HepG2 (cell line): ENCODE data around the gene DRAM1. TPM values are rescaled to one million over a fixed set of nuclear protein-coding genes. Genes with fewer than 3 reads are reported as not detected.

Experiments used
- ARID3A ChIP-seq: IDR thresholded peaks from 2 replicates; pipeline ENCODE4 v1.6.1; 2012; ENCODE audit warnings: low read depth, low read length, improper control_type of control experiment
- ATRX ChIP-seq: sonication (generic); formaldehyde crosslinking; IDR thresholded peaks from 2 replicates; pipeline ENCODE4 v1.4.0; 2020; ENCODE audit warnings: missing genetic modification reagents, borderline replicate concordance
- EEA1 ChIP-seq: sonication (generic); formaldehyde crosslinking; IDR thresholded peaks from 2 replicates; pipeline ENCODE4 v1.5.1; 2020; ENCODE audit warnings: mild to moderate bottlenecking, missing genetic modification reagents, borderline replicate concordance
- FOSL1 ChIP-seq: sonication (generic); formaldehyde crosslinking; IDR thresholded peaks from 2 replicates; pipeline ENCODE4 v1.9.0; 2021; ENCODE audit warnings: missing genetic modification reagents, borderline replicate concordance
- RXRA ChIP-seq: sonication (generic); formaldehyde crosslinking; IDR thresholded peaks from 2 replicates; pipeline ENCODE4 v1.5.1; 2020; ENCODE audit warnings: missing genetic modification reagents
- SMAD3 ChIP-seq: sonication (generic); formaldehyde crosslinking; IDR thresholded peaks from 2 replicates; pipeline ENCODE4 v1.4.0; 2020; ENCODE audit warnings: missing genetic modification reagents
- YY1 ChIP-seq: IDR thresholded peaks from 2 replicates; pipeline ENCODE4 v1.6.1; 2011; ENCODE audit warnings: low read length, low read depth, moderate library complexity, mild to moderate bottlenecking; ENCODE audit not compliant: insufficient read depth, insufficient replicate concordance
- ZFP82 ChIP-seq: sonication (generic); formaldehyde crosslinking; IDR thresholded peaks from 2 replicates; pipeline ENCODE4 v1.5.1; 2020; ENCODE audit warnings: mild to moderate bottlenecking, missing genetic modification reagents, borderline replicate concordance
- ZMYM2 ChIP-seq: sonication (generic); formaldehyde crosslinking; IDR thresholded peaks from 2 replicates; pipeline ENCODE4 v1.8.0; 2022; ENCODE audit warnings: mild to moderate bottlenecking, missing genetic modification reagents
- ZNF572 ChIP-seq: sonication (generic); formaldehyde crosslinking; IDR thresholded peaks from 2 replicates; pipeline ENCODE4 v1.5.1; 2020; ENCODE audit warnings: mild to moderate bottlenecking, missing genetic modification reagents
- ZNF609 ChIP-seq: sonication (generic); formaldehyde crosslinking; IDR thresholded peaks from 2 replicates; pipeline ENCODE4 v1.4.0; 2020; ENCODE audit warnings: mild to moderate bottlenecking, missing genetic modification reagents, borderline replicate concordance
- ZNF615 ChIP-seq: sonication (generic); formaldehyde crosslinking; IDR thresholded peaks from 2 replicates; pipeline ENCODE4 v1.5.0; 2020; ENCODE audit warnings: mild to moderate bottlenecking, missing genetic modification reagents, borderline replicate concordance
- polyA plus RNA-seq, 8 experiments: library from polyadenylated mRNA; depleted of rRNA in 3 of 8; stranded (reverse) in 7 of 8; unstranded in 1 of 8; fragments of >200 nt; fragmentation: Illumina TruSeq in 4 of 8; extraction: Trizol in 4 of 8; gene quantifications; 2 replicates each; pipeline versions ENCODE4 v1.2.1 to v1.2.3, GENCODE V29; 2011 to 2016; ENCODE audit warnings: low read depth in 4 of 8, missing spikeins in 1 of 8, mixed read lengths in 1 of 8; ENCODE audit not compliant: insufficient read depth in 1 of 8
- total RNA-seq, 5 experiments: library from RNA; depleted of rRNA; stranded (reverse); fragments of >200 nt; fragmentation: Illumina TruSeq; extraction: Trizol; gene quantifications; 2 replicates each; pipeline ENCODE4 v1.2.3, GENCODE V29; 2016; ENCODE audit warnings: low read depth in 1 of 5
- TF ChIP-seq, protein P1 (sequence below): sonication (generic); formaldehyde crosslinking; IDR thresholded peaks from 2 replicates; pipeline ENCODE4 v1.4.0; 2020; ENCODE audit warnings: mild to moderate bottlenecking, missing genetic modification reagents
- TF ChIP-seq, protein P2 (sequence below): sonication (generic); formaldehyde crosslinking; IDR thresholded peaks from 2 replicates; pipeline ENCODE4 v1.8.0; 2022; ENCODE audit warnings: missing genetic modification reagents, mild to moderate bottlenecking, inconsistent platforms, borderline replicate concordance
- TF ChIP-seq, protein P3 (sequence below): sonication (generic); formaldehyde crosslinking; IDR thresholded peaks from 2 replicates; pipeline ENCODE4 v1.4.0; 2020; ENCODE audit warnings: mild to moderate bottlenecking, missing genetic modification reagents, borderline replicate concordance

Gene DRAM1
- total and polyA plus RNA-seq, 2 of the 13 experiments (the other 11 are each of a cell fraction or from before 2014, with no cell fraction given): 20.9 to 32.6 TPM

DNA sequence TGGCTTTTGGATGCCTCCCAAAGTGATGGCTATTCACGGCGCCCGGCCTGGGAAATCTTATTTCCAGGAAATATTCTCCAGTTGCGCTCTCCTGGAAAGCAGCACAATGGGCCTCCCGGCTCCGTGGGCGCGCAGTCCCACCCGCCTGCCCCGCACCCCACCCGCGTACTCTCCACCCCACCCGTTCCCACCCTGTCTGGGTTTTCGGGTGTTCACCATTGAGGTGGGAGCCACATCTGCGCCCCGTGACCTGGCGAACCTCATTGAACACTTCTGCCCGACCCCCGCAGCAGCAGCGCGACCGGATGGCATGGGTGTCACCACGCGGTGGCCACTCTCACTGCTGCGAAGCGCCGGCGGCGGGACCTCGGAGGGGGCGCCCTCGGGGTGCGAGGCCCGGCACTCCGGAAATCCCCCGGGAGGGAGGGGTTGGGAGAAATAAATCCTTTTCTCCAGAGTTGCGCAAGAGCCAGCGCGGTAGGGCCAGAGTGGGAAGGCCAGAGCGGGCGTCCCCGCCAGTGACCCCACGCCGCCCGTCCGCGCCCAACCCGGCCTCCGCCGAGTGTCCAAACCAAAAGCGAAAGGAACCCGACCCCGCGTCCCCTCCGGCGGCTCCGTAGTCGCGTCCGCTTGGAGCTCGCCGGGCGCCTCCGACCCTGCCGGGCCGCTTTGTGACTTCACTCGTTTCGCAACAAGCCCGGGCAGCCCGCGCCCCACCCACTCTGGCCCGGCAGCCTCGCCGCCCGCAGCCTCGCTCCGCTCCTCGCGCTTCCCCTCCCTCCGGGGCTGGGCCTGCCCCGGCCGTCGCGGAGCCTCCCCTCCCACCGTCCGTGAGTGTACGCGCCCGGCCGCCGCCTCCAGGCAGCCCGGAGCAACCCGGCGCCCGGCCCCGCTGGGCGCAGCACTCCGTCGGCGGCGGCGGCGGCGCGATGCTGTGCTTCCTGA lies at the start of gene DRAM1 (continued):
- TF ChIP-seq, protein P1, sequence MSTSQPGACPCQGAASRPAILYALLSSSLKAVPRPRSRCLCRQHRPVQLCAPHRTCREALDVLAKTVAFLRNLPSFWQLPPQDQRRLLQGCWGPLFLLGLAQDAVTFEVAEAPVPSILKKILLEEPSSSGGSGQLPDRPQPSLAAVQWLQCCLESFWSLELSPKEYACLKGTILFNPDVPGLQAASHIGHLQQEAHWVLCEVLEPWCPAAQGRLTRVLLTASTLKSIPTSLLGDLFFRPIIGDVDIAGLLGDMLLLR (CRISPR knock-in tag): peak; percentile 75; the same call in 1 of the 2 replicates
- TF ChIP-seq ATRX (no peak), ZMYM2 (CRISPR knock-in tag) (peak; percentile 83), ZNF615 (CRISPR knock-in tag) (peak; percentile 86; the same call in 1 of the 2 replicates), ZNF609 (CRISPR knock-in tag) (peak; percentile 66), YY1 (no peak), ZFP82 (CRISPR knock-in tag) (no peak; the same call in 1 of the 2 replicates), FOSL1 (CRISPR knock-in tag) (no peak), ARID3A (no peak; the same call in 1 of the 2 replicates), EEA1 (peak; percentile 75; the same call in 1 of the 2 replicates), ZNF572 (CRISPR knock-in tag) (no peak), RXRA (peak; percentile 89), SMAD3 (CRISPR knock-in tag) (no peak; the same call in 1 of the 2 replicates)
- TF ChIP-seq, protein P2, sequence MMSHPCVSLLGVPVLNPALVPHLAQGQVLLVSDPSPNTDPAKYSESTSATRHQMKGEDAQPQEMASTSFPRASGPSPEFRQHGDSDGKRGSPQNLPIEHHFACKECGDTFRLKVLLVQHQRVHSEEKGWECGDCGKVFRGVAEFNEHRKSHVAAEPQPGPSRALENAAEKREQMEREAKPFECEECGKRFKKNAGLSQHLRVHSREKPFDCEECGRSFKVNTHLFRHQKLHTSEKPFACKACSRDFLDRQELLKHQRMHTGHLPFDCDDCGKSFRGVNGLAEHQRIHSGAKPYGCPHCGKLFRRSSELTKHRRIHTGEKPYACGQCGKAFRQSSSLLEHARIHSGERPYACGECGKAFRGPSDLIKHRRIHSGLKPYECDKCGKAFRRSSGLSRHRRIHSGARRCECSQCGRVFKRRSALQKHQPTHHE (CRISPR knock-in tag): peak; percentile 89
- TF ChIP-seq, protein P3, sequence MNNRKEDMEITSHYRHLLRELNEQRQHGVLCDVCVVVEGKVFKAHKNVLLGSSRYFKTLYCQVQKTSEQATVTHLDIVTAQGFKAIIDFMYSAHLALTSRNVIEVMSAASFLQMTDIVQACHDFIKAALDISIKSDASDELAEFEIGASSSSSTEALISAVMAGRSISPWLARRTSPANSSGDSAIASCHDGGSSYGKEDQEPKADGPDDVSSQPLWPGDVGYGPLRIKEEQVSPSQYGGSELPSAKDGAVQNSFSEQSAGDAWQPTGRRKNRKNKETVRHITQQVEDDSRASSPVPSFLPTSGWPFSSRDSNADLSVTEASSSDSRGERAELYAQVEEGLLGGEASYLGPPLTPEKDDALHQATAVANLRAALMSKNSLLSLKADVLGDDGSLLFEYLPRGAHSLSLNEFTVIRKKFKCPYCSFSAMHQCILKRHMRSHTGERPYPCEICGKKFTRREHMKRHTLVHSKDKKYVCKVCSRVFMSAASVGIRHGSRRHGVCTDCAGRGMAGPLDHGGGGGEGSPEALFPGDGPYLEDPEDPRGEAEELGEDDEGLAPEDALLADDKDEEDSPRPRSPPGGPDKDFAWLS (CRISPR knock-in tag): 0 out of 2 replicates have a peak, but pooled peaks have one; percentile 24
